HG02759 (cell line): ENCODE measurements around the gene DIABLO.
"Not testable (repeated sequence)": the region's sequence is repeated elsewhere in the genome, so short reads cannot be mapped to it uniquely, and the experiment has no call there.

ENCODE experiments used
- ATAC-seq: cut with Tn5 transposase; IDR thresholded peaks from one replicate; pipeline ENCODE4 v1.9.1; 2021; ENCODE audit warnings: mild to moderate bottlenecking, moderate library complexity; ENCODE audit not compliant: unreplicated experiment

Gene DIABLO

GRCh38 chr12:122225683-122226365, at the start of gene DIABLO:
TSS of gene DIABLO (minus strand) at chr12:122226052. CDS start at chr12:122226014, 38 bp downstream.
- peak; percentile 90 for ATAC-seq

GRCh38 chr12:122275459-122275858, 49.6 kb upstream of the DIABLO start:
- ATAC-seq: no peak

- peak; percentile 91 for ATAC-seq
Observed at GRCh38 chr12:122266230-122266901, 40.5 kb upstream of the DIABLO start, which contains the start of gene VPS33A. TSS of gene VPS33A (minus strand) at chr12:122266494. CDS start at chr12:122266408, 86 bp downstream.

- peak; percentile 24 for ATAC-seq
Observed at GRCh38 chr12:122265886-122266229, 40.0 kb upstream of the DIABLO start.

GRCh38 chr12:122265476-122265875, 39.6 kb upstream of the DIABLO start:
- ATAC-seq: no peak

GRCh38 chr12:122260735-122261134, 34.9 kb upstream of the DIABLO start:
- ATAC-seq: not testable (repeated sequence)

GRCh38 chr12:122258939-122259338, 33.1 kb upstream of the DIABLO start:
- ATAC-seq: not testable (repeated sequence)

GRCh38 chr12:122258462-122258861, 32.6 kb upstream of the DIABLO start:
- ATAC-seq: not testable (repeated sequence)

GRCh38 chr12:122250536-122250935, 24.7 kb upstream of the DIABLO start:
- ATAC-seq: no peak

GRCh38 chr12:122250047-122250446, 24.2 kb upstream of the DIABLO start:
- ATAC-seq: no peak

- ATAC-seq: no peak
Observed at GRCh38 chr12:122245553-122245952, 19.7 kb upstream of the DIABLO start.

- no peak for ATAC-seq
Observed at GRCh38 chr12:122244565-122245371, 18.9 kb upstream of the DIABLO start.

GRCh38 chr12:122243965-122244364, 18.1 kb upstream of the DIABLO start:
- no peak for ATAC-seq

GRCh38 chr12:122238861-122239260, 13.0 kb upstream of the DIABLO start:
- no peak for ATAC-seq

- ATAC-seq: no peak
Observed at GRCh38 chr12:122235741-122236140, 9.9 kb upstream of the DIABLO start.

GRCh38 chr12:122232691-122233090, 6.8 kb upstream of the DIABLO start:
- ATAC-seq: no peak

GRCh38 chr12:122230798-122231197, 4.9 kb upstream of the DIABLO start:
- no peak for ATAC-seq

- ATAC-seq: no peak
Observed at GRCh38 chr12:122228092-122228491, 2.2 kb upstream of the DIABLO start.

- ATAC-seq: no peak
Observed at GRCh38 chr12:122227341-122227740, 1.5 kb upstream of the DIABLO start.

- no peak for ATAC-seq
Observed at GRCh38 chr12:122226366-122227125, 694 bp upstream of the DIABLO start.

- no peak for ATAC-seq
Observed at GRCh38 chr12:122216445-122216844, 9.4 kb downstream of the DIABLO start.
